NOMO-1 treated with DMSO at 0.1 percent for 48 hours (cell line): ENCODE data around the gene TBC1D22A.
A peak's percentile ranks its signal among the peaks of the same experiment; 100 is the strongest.

Experiments
- DNase-seq: peaks from one replicate; lab custom pipeline; 2025; ENCODE audit not compliant: unreplicated experiment; lab: John Stamatoyannopoulos, UW

Gene TBC1D22A

GRCh38 chr22:46737105-46737975 is 25.1 kb upstream of the TBC1D22A start:
- peak; percentile 48 for DNase-seq

GRCh38 chr22:46737976-46738646 is 24.3 kb upstream of the TBC1D22A start, which contains the start of gene CERK:
Gene CERK (minus strand): TSS chr22:46738252. CDS start chr22:46738148, 104 bp downstream.
- peak; percentile 65 for DNase-seq

- peak; percentile 42 for DNase-seq
These were observed 23.8 kb upstream of the TBC1D22A start for GRCh38 chr22:46738647-46739093.

- DNase-seq = peak; percentile 48
These were observed 23.2 kb upstream of the TBC1D22A start for GRCh38 chr22:46739094-46739870.

GRCh38 chr22:46740910-46741780 is 21.3 kb upstream of the TBC1D22A start:
- DNase-seq = no peak

- DNase-seq = no peak
These were observed 20.4 kb upstream of the TBC1D22A start for GRCh38 chr22:46741974-46742519.

- DNase-seq = no peak
These were observed 19.8 kb upstream of the TBC1D22A start for GRCh38 chr22:46742576-46743221.

GRCh38 chr22:46744581-46744980 is 17.9 kb upstream of the TBC1D22A start:
- no peak for DNase-seq

GRCh38 chr22:46746192-46746591 is 16.3 kb upstream of the TBC1D22A start:
- no peak for DNase-seq

- no peak for DNase-seq
These were observed 15.8 kb upstream of the TBC1D22A start for GRCh38 chr22:46746620-46747019.

- no peak for DNase-seq
These were observed 14.8 kb upstream of the TBC1D22A start for GRCh38 chr22:46747646-46748045.

GRCh38 chr22:46748206-46748907 is 14.1 kb upstream of the TBC1D22A start:
- DNase-seq = no peak

- peak; percentile 40 for DNase-seq
These were observed 13.4 kb upstream of the TBC1D22A start for GRCh38 chr22:46748908-46749675.

- DNase-seq = no peak
These were observed 12.5 kb upstream of the TBC1D22A start for GRCh38 chr22:46749682-46750529.

GRCh38 chr22:46750530-46750800 is 12.0 kb upstream of the TBC1D22A start:
- DNase-seq = no peak

- no peak for DNase-seq
These were observed 11.5 kb upstream of the TBC1D22A start for GRCh38 chr22:46750863-46751443.

- DNase-seq = no peak
These were observed 10.0 kb upstream of the TBC1D22A start for GRCh38 chr22:46752286-46752987.
